Hepatocyte (in vitro differentiated cells): ENCODE results near the gene XRCC5.

ENCODE experiments used
- CTCF ChIP-seq: fragments of 200-600 bp; sonication (generic); IDR thresholded peaks from 2 replicates; pipeline ENCODE4 v1.5.1; 2016; ENCODE audit warnings: antibody characterized with exemption, mild to moderate bottlenecking; ENCODE audit not compliant: poor library complexity
- EZH2 ChIP-seq: fragments of 200-600 bp; sonication (generic); IDR thresholded peaks from 2 replicates; pipeline ENCODE4 v1.6.1; 2016; ENCODE audit warnings: antibody characterized with exemption, mild to moderate bottlenecking, borderline replicate concordance

DNA sequence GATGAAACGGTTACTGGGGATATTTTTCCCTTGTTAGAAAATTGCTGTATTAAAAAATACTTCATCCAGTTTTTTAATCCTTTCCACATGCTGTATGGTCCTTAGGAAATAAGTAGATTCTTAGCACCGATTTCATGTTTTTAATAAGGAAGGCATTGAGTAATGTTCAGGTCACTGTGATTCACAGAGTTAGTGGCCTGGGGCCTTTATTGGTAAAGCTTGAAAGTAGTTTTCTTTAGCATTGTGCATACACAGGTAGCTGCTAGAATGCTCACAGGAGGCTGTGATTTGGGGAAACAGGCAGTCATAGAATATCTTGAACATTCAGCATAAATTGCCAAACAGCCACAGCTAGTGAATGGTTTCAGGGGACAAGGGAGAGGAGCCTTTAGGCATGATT, 79.8 kb downstream of the XRCC5 start:
- TF ChIP-seq CTCF = no peak
- TF ChIP-seq EZH2 = no peak
